HL-60/S4 treated with phorbol 12-myristate 13-acetate at 8.2 ng/mL for 4 days and 3 days (cell line): ENCODE measurements around the gene PKHD1.

Source experiments
- in situ Hi-C: fragments of 300-500 bp; cut with MboI; formaldehyde crosslinking; loops from 2 replicates; pipeline ENCODE4 v1.15.0; 2022; ENCODE audit warnings: low sequenced_read_pairs

Gene PKHD1

GRCh38 chr6:51868591-51869355, 218.6 kb downstream of the PKHD1 start:
- in situ Hi-C loops = no loop called here

GRCh38 chr6:51866867-51867266, 220.5 kb downstream of the PKHD1 start:
- in situ Hi-C loops = no loop called here

- in situ Hi-C loops = no loop called here
Observed at GRCh38 chr6:51865996-51866395, 221.4 kb downstream of the PKHD1 start.

- in situ Hi-C loops = no loop called here
Observed at GRCh38 chr6:51865176-51865575, 222.2 kb downstream of the PKHD1 start.

GRCh38 chr6:51857134-51857533, 230.3 kb downstream of the PKHD1 start:
- in situ Hi-C loops = loop anchor here (10.0 kb wide), 1 partner anchor 158 kb away; no protein-coding TSS in a partner anchor

GRCh38 chr6:51856508-51856907, 230.9 kb downstream of the PKHD1 start:
- in situ Hi-C loops = loop anchor here (10.0 kb wide), 1 partner anchor 158 kb away; no protein-coding TSS in a partner anchor

GRCh38 chr6:51855310-51856082, 231.9 kb downstream of the PKHD1 start:
- in situ Hi-C loops = loop anchor here (10.0 kb wide), 1 partner anchor 159 kb away; no protein-coding TSS in a partner anchor

- in situ Hi-C loops = loop anchor here (10.0 kb wide), 1 partner anchor 160 kb away; no protein-coding TSS in a partner anchor
Observed at GRCh38 chr6:51854876-51855275, 232.5 kb downstream of the PKHD1 start.

- in situ Hi-C loops = loop anchor here (10.0 kb wide), 1 partner anchor 160 kb away; no protein-coding TSS in a partner anchor
Observed at GRCh38 chr6:51854347-51854746, 233.1 kb downstream of the PKHD1 start.

GRCh38 chr6:51853109-51853508, 234.3 kb downstream of the PKHD1 start:
- in situ Hi-C loops = loop anchor here (10.0 kb wide), 1 partner anchor 162 kb away; no protein-coding TSS in a partner anchor

- in situ Hi-C loops = no loop called here
Observed at GRCh38 chr6:51846531-51846930, 240.9 kb downstream of the PKHD1 start.

GRCh38 chr6:51844336-51844735, 243.1 kb downstream of the PKHD1 start:
- in situ Hi-C loops = no loop called here

GRCh38 chr6:51843456-51844056, 243.9 kb downstream of the PKHD1 start:
- in situ Hi-C loops = no loop called here

GRCh38 chr6:51842804-51843378, 244.5 kb downstream of the PKHD1 start:
- in situ Hi-C loops = no loop called here

- in situ Hi-C loops = no loop called here
Observed at GRCh38 chr6:51842061-51842803, 245.2 kb downstream of the PKHD1 start.

- in situ Hi-C loops = no loop called here
Observed at GRCh38 chr6:51841626-51842025, 245.8 kb downstream of the PKHD1 start.

- in situ Hi-C loops = no loop called here
Observed at GRCh38 chr6:51839726-51840374, 247.6 kb downstream of the PKHD1 start.

GRCh38 chr6:51830666-51831065, 256.7 kb downstream of the PKHD1 start:
- in situ Hi-C loops = no loop called here

GRCh38 chr6:51827580-51827979, 259.8 kb downstream of the PKHD1 start:
- in situ Hi-C loops = no loop called here

- in situ Hi-C loops = no loop called here
Observed at GRCh38 chr6:51824940-51825339, 262.5 kb downstream of the PKHD1 start.
